ENCODE results near the gene POU5F1. TPM values are rescaled to one million over a fixed set of nuclear protein-coding genes. Genes with fewer than 3 reads are reported as not detected.

Gene POU5F1
- total and polyA plus RNA-seq, 2 of the 4 experiments (the other 2 are of a cell fraction), result not detected

- dilution Hi-C loops (cut with HindIII; ENCODE audit: low sequenced_read_pairs, unreplicated experiment), result no loop called here
- TF ChIP-seq SMC3 (IDR thresholded peaks at IDR 0.05; ENCODE audit: low read depth, low read length), result no peak
- TF ChIP-seq RAD21 (IDR thresholded peaks at IDR 0.05; ENCODE audit: low read length), result no peak
- no peak for TF ChIP-seq CHD1 (IDR thresholded peaks at IDR 0.05; ENCODE audit: low read depth, low read length)
- TF ChIP-seq CTCF (conservative IDR thresholded peaks at IDR 0.05; ENCODE audit: low read depth, low read length), result no peak
- TF ChIP-seq MXI1 (IDR thresholded peaks at IDR 0.05; ENCODE audit: borderline replicate concordance, low read depth, low read length), result no peak
- no peak for TF ChIP-seq BHLHE40 (IDR thresholded peaks at IDR 0.05; ENCODE audit: low read depth, low read length)
- no peak for TF ChIP-seq USF2 (IDR thresholded peaks at IDR 0.05; ENCODE audit: low read depth, low read length)
- TF ChIP-seq RFX5 (IDR thresholded peaks at IDR 0.05; ENCODE audit: low read depth, low read length), result no peak
- TF ChIP-seq FOS (IDR thresholded peaks at IDR 0.05; ENCODE audit: low read depth, low read length), result no peak
- TF ChIP-seq CEBPB (IDR thresholded peaks at IDR 0.05; ENCODE audit: low read depth, low read length), result no peak
- no peak for TF ChIP-seq MAFK (IDR thresholded peaks at IDR 0.05; ENCODE audit: low read depth, low read length)
- TF ChIP-seq POLR2A (IDR thresholded peaks at IDR 0.05; ENCODE audit: low read depth, low read length), result no peak
- no peak for TF ChIP-seq MAZ (IDR thresholded peaks at IDR 0.05; ENCODE audit: borderline replicate concordance, low read depth, low read length)
- Histone ChIP-seq H3K9me1 (ENCODE audit: insufficient read depth, low read length) (peaks cover 9% of the 10 kb centered on the region; the same call in 1 of the 2 replicates), H2AFZ (replicated peaks; ENCODE audit: low read length, poor library complexity) (peak overlapping the region; percentile 56), H3K4me2 (ENCODE audit: low read depth, low read length) (no peak overlapping the region), H4K91ac (ENCODE audit: insufficient read depth, low read depth, low read length) (no peak overlapping the region), H3K4me1 (ENCODE audit: control insufficient read depth, insufficient read depth, low read length) (peaks cover 7% of the 10 kb centered on the region; the same call in 1 of the 2 replicates), H2BK5ac (ENCODE audit: low read depth, low read length, poor library complexity, severe bottlenecking) (no peak overlapping the region), H3K79me1 (ENCODE audit: low read depth in 1 of 2, low read length in 2 of 2) (no peaks in the 10 kb centered on the region), H3K9ac (ENCODE audit: low read depth, low read length) (no peak overlapping the region), H3K4me3 (ENCODE audit: insufficient read depth, low read depth, low read length) (no peak overlapping the region), H2BK20ac (ENCODE audit: low read depth, low read length) (no peak overlapping the region), H2AK5ac (ENCODE audit: low read depth, low read length) (no peak overlapping the region), H3K18ac (ENCODE audit: low read depth, low read length) (no peak overlapping the region), H3K9me3 (ENCODE audit: control insufficient read depth, insufficient read depth, low read length) (no peaks in the 10 kb centered on the region), H4K8ac (ENCODE audit: low read depth in 2 of 2, low read length in 2 of 2) (no peak overlapping the region), H2AK9ac (replicated peaks; ENCODE audit: low read depth, low read length, poor library complexity) (peak overlapping the region; percentile 3), H2BK120ac (ENCODE audit: low read depth, low read length) (no peak overlapping the region), H3K14ac (replicated peaks; ENCODE audit: low read depth, low read length) (no peak overlapping the region), H3K27ac (ENCODE audit: insufficient read depth, low read length) (no peak overlapping the region), H3K27me3 (ENCODE audit: control insufficient read depth, insufficient read depth, low read length) (no peaks in the 10 kb centered on the region), H2BK15ac (ENCODE audit: low read depth, low read length) (no peak overlapping the region), H3K56ac (ENCODE audit: extremely low read depth, insufficient read depth, low read length) (no peak overlapping the region), H3K23ac (ENCODE audit: low read depth, low read length) (no peak overlapping the region), H3K4ac (ENCODE audit: low read depth, low read length) (no peak overlapping the region), H4K20me1 (ENCODE audit: insufficient read depth, low read length) (no peaks in the 10 kb centered on the region), H4K5ac (ENCODE audit: low read depth, low read length) (no peak overlapping the region), H3K36me3 (ENCODE audit: control insufficient read depth, insufficient read depth, low read length) (no peaks in the 10 kb centered on the region)
- intact Hi-C loops (cut with micrococcal nuclease), result no loop called here
- CTCF ChIA-PET, result no interaction called here
- DNase-seq, result no peak
- POLR2A ChIA-PET (ENCODE audit: unreplicated experiment), result no interaction called here
- no TSS peak for BruUV-seq (replicated peaks)
- ATAC-seq (ENCODE audit: low read depth), result no peak
- in situ Hi-C loops (cut with MboI; ENCODE audit: low sequenced_read_pairs), result no loop called here
- 81% methylated on average over 3 of the region's 16 CpGs; no CpG with 5 or more reads in 1 of the 2 experiments for WGBS, 2 experiments (ENCODE audit: extremely low coverage in 2 of 2, insufficient read length in 1 of 2)
Measured at GRCh38 chr6:31171931-31172905, 1.7 kb upstream of the POU5F1 start.
